HCT116 (cell line): Measurements from ENCODE around the gene PLK2. TPM values are rescaled to one million over a fixed set of nuclear protein-coding genes. Genes with fewer than 3 reads are reported as not detected.

Experiments
- ATAC-seq: fragments of 200-7000 bp; cut with Tn5 transposase; 2 replicates; pipeline ENCODE4 v1.9.1; 2020; ENCODE audit warnings: mild to moderate bottlenecking, moderate library complexity
- BruUV-seq: library from RNA; stranded (reverse); fragments of 400-500 nt; replicated peaks from 2 replicates; lab custom pipeline; 2021; lab: Mats Ljungman, UMichigan
- CTCF ChIA-PET: fragments of 300-600 bp; sonication (Branson Sonifier 250); formaldehyde crosslinking; loops from one replicate; lab custom pipeline; 2021; ENCODE audit warnings: antibody characterized with exemption; lab: Charles Lee
- POLR2A ChIA-PET: fragments of 300-600, 350-600 bp; sonication (Branson Sonifier 250); formaldehyde crosslinking; loops from one replicate; lab custom pipeline; 2021; ENCODE audit warnings: antibody characterized with exemption; lab: Charles Lee
- RAD21 ChIA-PET, 2 experiments: fragments of 300-600 bp; sonication (Branson Sonifier 250); formaldehyde crosslinking; loops; one replicate each; lab custom pipeline; 2023; ENCODE audit warnings: low total read pairs in 2 of 2; ENCODE audit not compliant: uncharacterized antibody in 2 of 2, unreplicated experiment in 2 of 2, low non-redundant PET in 1 of 2; lab: Charles Lee
- DNase-seq: peaks from one replicate; pipeline ENCODE4 v3.0.0-alpha.2; 2010; ENCODE audit warnings: low read depth, low spot score
- H2AFZ ChIP-seq: fragments of 200-600 bp; shearing (Covaris generic), sonication (generic); 2 replicates; pipeline ENCODE4 v1.6.1; 2017; ENCODE audit warnings: low read depth, mixed run types, mixed read lengths, antibody characterized with exemption, low read length; ENCODE audit not compliant: poor library complexity, severe bottlenecking
- H3K27ac ChIP-seq: 2 replicates; pipeline ENCODE4 v1.5.1; 2012; ENCODE audit warnings: low read depth, low read length
- H3K27me3 ChIP-seq: fragments of 200-600 bp; sonication (generic); 2 replicates; pipeline ENCODE4 v1.6.1; 2016; ENCODE audit warnings: mixed run types, low read length, mixed read lengths; ENCODE audit not compliant: insufficient read depth
- H3K36me3 ChIP-seq, 2 experiments: fragments of 200-500 bp in 1 of 2; fragments of 200-600 bp in 1 of 2; sonication (Bioruptor generic) in 1 of 2; sonication (generic) in 1 of 2; 2 replicates each; pipeline versions ENCODE4 v1.5.1 to v1.6.1; 2014 to 2016; ENCODE audit warnings: low read length in 2 of 2, inconsistent platforms in 1 of 2, mixed read lengths in 1 of 2, mixed run types in 1 of 2; ENCODE audit not compliant: insufficient read depth in 2 of 2, control insufficient read depth in 1 of 2
- H3K4me1 ChIP-seq, 2 experiments: fragments of 200-600 bp in 1 of 2; sonication (generic) in 1 of 2; 2 replicates each; pipeline versions ENCODE4 v1.5.1 to v1.6.1; 2012 to 2017; ENCODE audit warnings: low read length in 2 of 2, inconsistent platforms in 1 of 2, mild to moderate bottlenecking in 1 of 2, mixed read lengths in 1 of 2, mixed run types in 1 of 2, moderate library complexity in 1 of 2; ENCODE audit not compliant: insufficient read depth in 2 of 2, control insufficient read depth in 1 of 2
- H3K4me2 ChIP-seq: fragments of 200-600 bp; sonication (generic); 2 replicates; pipeline ENCODE4 v1.6.1; 2017; ENCODE audit warnings: mixed run types, low read length, mixed read lengths
- H3K4me3 ChIP-seq, 2 experiments: fragments of 200-600 bp in 1 of 2; sonication (generic) in 1 of 2; replicated peaks in 1 of 2; 2 replicates each; pipeline ENCODE4 v1.5.1; 2011 to 2016; ENCODE audit warnings: low read length in 2 of 2, control low read depth in 1 of 2, low read depth in 1 of 2, mild to moderate bottlenecking in 1 of 2, mixed read lengths in 1 of 2, mixed run types in 1 of 2
- H3K79me2 ChIP-seq: fragments of 200-600 bp; sonication (generic); 2 replicates; pipeline ENCODE4 v1.6.1; 2017; ENCODE audit warnings: mild to moderate bottlenecking, mixed run types, low read length, moderate library complexity, mixed read lengths; ENCODE audit not compliant: insufficient read depth
- H3K9ac ChIP-seq: fragments of 200-600 bp; sonication (generic); 2 replicates; pipeline ENCODE4 v1.6.1; 2016; ENCODE audit warnings: low read length, mixed read lengths
- H3K9me2 ChIP-seq: fragments of 200-600 bp; sonication (generic), shearing (Covaris generic); 2 replicates; pipeline ENCODE4 v1.6.1; 2017; ENCODE audit warnings: mixed run types, mild to moderate bottlenecking, moderate library complexity; ENCODE audit not compliant: insufficient read depth
- H3K9me3 ChIP-seq, 2 experiments: fragments of 200-500 bp in 1 of 2; fragments of 200-600 bp in 1 of 2; sonication (Bioruptor generic) in 1 of 2; sonication (generic) in 1 of 2; 2 replicates each; pipeline ENCODE4 v1.6.1; 2014 to 2017; ENCODE audit warnings: low read length in 2 of 2, mixed read lengths in 2 of 2, inconsistent platforms in 1 of 2, low read depth in 1 of 2, mild to moderate bottlenecking in 1 of 2, mixed run types in 1 of 2, moderate library complexity in 1 of 2; ENCODE audit not compliant: control insufficient read depth in 1 of 2, insufficient read depth in 1 of 2
- H4K20me1 ChIP-seq: fragments of 200-600 bp; sonication (generic), shearing (Covaris generic); 2 replicates; pipeline ENCODE4 v1.6.1; 2017; ENCODE audit warnings: mixed run types, mild to moderate bottlenecking, moderate library complexity; ENCODE audit not compliant: insufficient read depth
- CTCF ChIP-seq, 3 experiments: fragments of 200-600 bp in 1 of 3; sonication (generic) in 1 of 3; IDR thresholded peaks in 2 of 3; conservative IDR thresholded peaks in 1 of 3; 2 replicates each; pipeline ENCODE4 v1.5.1; 2012 to 2017; ENCODE audit warnings: low read depth in 2 of 3, low read length in 2 of 3, antibody characterized with exemption in 1 of 3, borderline replicate concordance in 1 of 3, control low read depth in 1 of 3, mild to moderate bottlenecking in 1 of 3, mixed read lengths in 1 of 3, mixed run types in 1 of 3, moderate library complexity in 1 of 3; ENCODE audit not compliant: insufficient read depth in 1 of 3
- EZH2 ChIP-seq: fragments of 200-600 bp; sonication (generic); IDR thresholded peaks from 2 replicates; pipeline ENCODE4 v1.6.1; 2017; ENCODE audit warnings: antibody characterized with exemption, mixed run types
- EZH2phosphoT487 ChIP-seq: fragments of 200-600 bp; IDR thresholded peaks from 2 replicates; pipeline ENCODE4 v1.6.1; 2018; ENCODE audit warnings: antibody characterized with exemption, borderline replicate concordance
- RAD21 ChIP-seq: IDR thresholded peaks from 2 replicates; pipeline ENCODE4 v1.6.1; 2012; ENCODE audit warnings: low read depth, mild to moderate bottlenecking
- intact Hi-C: fragments of 100-400 bp; cut with micrococcal nuclease; formaldehyde crosslinking; loops from 2 replicates; pipeline ENCODE4 v1.10.0; 2022
- total RNA-seq: library from RNA; stranded (reverse); gene quantifications from one replicate; pipeline ENCODE4 v1.2.1, GENCODE V29; 2021; ENCODE audit not compliant: unreplicated experiment

The PLK2 gene
- total RNA-seq, 1 experiment from 2014 or later: 54.6 TPM

- Histone ChIP-seq H4K20me1 (no peaks in the 10 kb centered on the region), H3K9me2 (no peaks in the 10 kb centered on the region), H3K36me3 (no peaks in the 10 kb centered on the region), H3K4me1 (no peaks in the 10 kb centered on the region), H3K9ac (no peak overlapping the region), H3K27ac (no peak overlapping the region), H2AFZ (no peak overlapping the region), H3K4me3 (no peak overlapping the region), H3K79me2 (no peaks in the 10 kb centered on the region), H3K9me3 (no peaks in the 10 kb centered on the region), H3K4me2 (no peak overlapping the region), H3K27me3 (peaks cover 25% of the 10 kb centered on the region; the same call in 1 of the 2 replicates)
- ATAC-seq: no peak
- ChIA-PET POLR2A (no interaction called here), RAD21 (no interaction called here), CTCF (interaction anchor here (0.9 to 9.9 kb wide), 2 partner anchors 346 to 350 kb away, joined by 3 to 83 read pairs; no protein-coding TSS in a partner anchor)
- peak; percentile 11 to 40 (median 33); a peak in 4 of 6 replicates for TF ChIP-seq CTCF (IDR thresholded peaks at IDR 0.05 in 2 of 3, conservative IDR thresholded peaks at IDR 0.05 in 1 of 3; ENCODE audit: borderline replicate concordance in 1 of 3, insufficient read depth in 1 of 3, low read depth in 2 of 3, low read length in 2 of 3)
- TF ChIP-seq EZH2: no peak
- peak; percentile 26; the same call in 1 of the 2 replicates for TF ChIP-seq RAD21
- BruUV-seq: no TSS peak
- no peak for DNase-seq
- intact Hi-C loops: no loop called here
Measured at GRCh38 chr5:58501778-58502417, 42.0 kb upstream of the PLK2 start.

- CTCF ChIA-PET: interaction anchor here (9.9 kb wide), 1 partner anchor 348 kb away, joined by 83 read pairs; no protein-coding TSS in a partner anchor
Measured at GRCh38 chr5:58499941-58500340, 40.1 kb upstream of the PLK2 start.

More at GRCh38 chr5:58499941-58500340, 40.1 kb upstream of the PLK2 start:
- Histone ChIP-seq H3K4me1 (no peaks in the 10 kb centered on the region), H3K4me3 (no peak overlapping the region), H4K20me1 (no peaks in the 10 kb centered on the region), H2AFZ (no peak overlapping the region), H3K4me2 (no peak overlapping the region), H3K9me3 (no peaks in the 10 kb centered on the region), H3K27me3 (peaks cover 19% of the 10 kb centered on the region; the same call in 1 of the 2 replicates), H3K27ac (no peak overlapping the region), H3K36me3 (no peaks in the 10 kb centered on the region), H3K9ac (no peak overlapping the region), H3K9me2 (no peaks in the 10 kb centered on the region), H3K79me2 (no peaks in the 10 kb centered on the region)
- DNase-seq (no peak), ATAC-seq (no peak)
- no peak for TF ChIP-seq EZH2phosphoT487
- BruUV-seq: no TSS peak
- ChIA-PET RAD21 (no interaction called here), POLR2A (no interaction called here)
- intact Hi-C loops: loop anchor here (5.0 to 10.0 kb wide), 2 partner anchors 215 to 507 kb away; no protein-coding TSS in a partner anchor
